ENCODE data around the gene CFAP410. TPM values are rescaled to one million over a fixed set of nuclear protein-coding genes. Genes with fewer than 3 reads are reported as not detected.
"Not testable (repeated sequence)": the region's sequence is repeated elsewhere in the genome, so short reads cannot be mapped to it uniquely, and the experiment has no call there.

The CFAP410 gene
- polyA plus RNA-seq, 1 donor from 2014 or later: 36.5 TPM

GRCh38 chr21:44304011-44304616 lies 35.1 kb downstream of the CFAP410 start:
- no peaks in the 10 kb centered on the region for H3K27me3 ChIP-seq (ENCODE audit: insufficient read depth, low read depth, low read length)
- H2AFZ ChIP-seq (ENCODE audit: low read depth, low read length): no peak overlapping the region
- H3K9me2 ChIP-seq (ENCODE audit: insufficient read depth, low read length): no peaks in the 10 kb centered on the region
- no peak for TF ChIP-seq TAF1 (IDR thresholded peaks at IDR 0.05; ENCODE audit: low read depth)
- no peak overlapping the region for H3K9ac ChIP-seq (ENCODE audit: low read length)
- no peak overlapping the region for H3K4me2 ChIP-seq (ENCODE audit: low read length)
- no peak overlapping the region for H3K4me3 ChIP-seq (ENCODE audit: low read length)
- no peaks in the 10 kb centered on the region for H4K20me1 ChIP-seq (ENCODE audit: insufficient read depth)
- H3K9me3 ChIP-seq (ENCODE audit: low read length): no peaks in the 10 kb centered on the region
- H3K36me3 ChIP-seq (ENCODE audit: insufficient read depth, low read length): no peaks in the 10 kb centered on the region
- H3F3A ChIP-seq (ENCODE audit: insufficient read depth, low read length, poor library complexity, severe bottlenecking): no peaks in the 10 kb centered on the region
- no peaks in the 10 kb centered on the region for H3K79me2 ChIP-seq (replicated peaks; ENCODE audit: insufficient read depth, low read length)
- no peak overlapping the region for H3K27ac ChIP-seq (ENCODE audit: low read length)

- H2AFZ ChIP-seq (ENCODE audit: low read depth, low read length): no peak overlapping the region
- H3K79me2 ChIP-seq (replicated peaks; ENCODE audit: insufficient read depth, low read length): no peaks in the 10 kb centered on the region
- H3K4me3 ChIP-seq (ENCODE audit: low read length): no peak overlapping the region
- no peaks in the 10 kb centered on the region for H3K9me2 ChIP-seq (ENCODE audit: insufficient read depth, low read length)
- H3K4me2 ChIP-seq (ENCODE audit: low read length): no peak overlapping the region
- no peaks in the 10 kb centered on the region for H3K27me3 ChIP-seq (ENCODE audit: insufficient read depth, low read depth, low read length)
- no peak for TF ChIP-seq CTCF (IDR thresholded peaks at IDR 0.05; ENCODE audit: poor library complexity, severe bottlenecking)
- no peak for TF ChIP-seq TAF1 (IDR thresholded peaks at IDR 0.05; ENCODE audit: low read depth)
- no peak for TF ChIP-seq EZH2 (IDR thresholded peaks at IDR 0.05; ENCODE audit: borderline replicate concordance, insufficient read depth, low read length, poor library complexity, severe bottlenecking)
- no peak for TF ChIP-seq POLR2AphosphoS5 (IDR thresholded peaks at IDR 0.05)
- TF ChIP-seq MXI1 (conservative IDR thresholded peaks at IDR 0.05; ENCODE audit: poor library complexity, severe bottlenecking): no peak
- TF ChIP-seq RAD21 (conservative IDR thresholded peaks at IDR 0.05): no peak
- H3K27ac ChIP-seq (ENCODE audit: low read length): no peak overlapping the region
- no peaks in the 10 kb centered on the region for H3K9me3 ChIP-seq (ENCODE audit: low read length)
- H3K9ac ChIP-seq (ENCODE audit: low read length): no peak overlapping the region
- H3F3A ChIP-seq (ENCODE audit: insufficient read depth, low read length, poor library complexity, severe bottlenecking): no peaks in the 10 kb centered on the region
- no peaks in the 10 kb centered on the region for H3K36me3 ChIP-seq (ENCODE audit: insufficient read depth, low read length)
- H4K20me1 ChIP-seq (ENCODE audit: insufficient read depth): no peaks in the 10 kb centered on the region
Measured at GRCh38 chr21:44303490-44303981, 35.7 kb downstream of the CFAP410 start.

GRCh38 chr21:44302573-44303401 lies 36.4 kb downstream of the CFAP410 start:
- H3K9me3 ChIP-seq (ENCODE audit: low read length); H3K4me2 ChIP-seq (ENCODE audit: low read length); H3K79me2 ChIP-seq (replicated peaks; ENCODE audit: insufficient read depth, low read length); H3F3A ChIP-seq (ENCODE audit: insufficient read depth, low read length, poor library complexity, severe bottlenecking); H3K4me3 ChIP-seq (ENCODE audit: low read length); H4K20me1 ChIP-seq (ENCODE audit: insufficient read depth); H3K27me3 ChIP-seq (ENCODE audit: insufficient read depth, low read depth, low read length); H2AFZ ChIP-seq (ENCODE audit: low read depth, low read length); H3K27ac ChIP-seq (ENCODE audit: low read length); H3K9ac ChIP-seq (ENCODE audit: low read length); H3K9me2 ChIP-seq (ENCODE audit: insufficient read depth, low read length); H3K36me3 ChIP-seq (ENCODE audit: insufficient read depth, low read length): not testable (repeated sequence)

Data from neural cell (in vitro differentiated cells).